Measurements from ENCODE around the gene COA8. TPM values are rescaled to one million over a fixed set of nuclear protein-coding genes. Genes with fewer than 3 reads are reported as not detected.

COA8 gene
- total RNA-seq, 1 donor from 2014 or later: 33.7 TPM

DNA sequence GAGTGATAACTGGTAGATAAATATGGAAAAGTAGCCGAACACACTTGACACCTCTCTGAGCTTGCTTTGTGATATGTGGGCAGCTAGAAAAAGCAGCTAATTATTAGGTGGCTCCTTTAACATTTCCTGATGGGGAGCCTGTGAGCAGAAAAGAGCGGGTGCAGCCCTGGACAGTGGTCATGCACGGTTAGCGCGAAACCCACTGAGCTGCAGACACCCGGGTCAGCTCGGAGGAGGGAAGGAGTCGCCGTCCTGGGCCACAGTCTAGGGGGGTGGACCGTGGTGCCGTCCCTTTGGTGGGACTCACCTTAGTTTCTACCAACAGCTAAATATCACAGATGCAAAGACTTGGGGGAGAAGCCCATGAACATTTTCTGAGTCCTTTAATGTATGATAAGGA is 6.6 kb downstream of the COA8 start:
- peak overlapping the region; percentile 53 for H3K4me3 Mint-ChIP-seq
- H3K4me1 Mint-ChIP-seq: peaks cover 23% of the 10 kb centered on the region
- H3K36me3 Mint-ChIP-seq (ENCODE audit: low read depth): peaks cover 2% of the 10 kb centered on the region
- H3K27ac Mint-ChIP-seq (ENCODE audit: unreplicated experiment): peak overlapping the region; percentile 92
- H3K27me3 Mint-ChIP-seq (ENCODE audit: low read depth): no peaks in the 10 kb centered on the region
- H3K9me3 Mint-ChIP-seq: no peaks in the 10 kb centered on the region
- no peak for DNase-seq (ENCODE audit: low read depth, low spot score)
- no peak for TF ChIP-seq CTCF (conservative IDR thresholded peaks at IDR 0.05)

- H3K27ac Mint-ChIP-seq (ENCODE audit: unreplicated experiment): no peak overlapping the region
- peaks cover 5% of the 10 kb centered on the region for H3K36me3 Mint-ChIP-seq (ENCODE audit: low read depth)
- H3K27me3 Mint-ChIP-seq (ENCODE audit: low read depth): no peaks in the 10 kb centered on the region
- peaks cover 29% of the 10 kb centered on the region for H3K4me1 Mint-ChIP-seq
- no peak for TF ChIP-seq CTCF (conservative IDR thresholded peaks at IDR 0.05)
- DNase-seq (ENCODE audit: low read depth, low spot score): no peak
- H3K9me3 Mint-ChIP-seq: no peaks in the 10 kb centered on the region
- H3K4me3 Mint-ChIP-seq: no peak overlapping the region
Observed at GRCh38 chr14:103574104-103574503, 11.3 kb downstream of the COA8 start.

DNA sequence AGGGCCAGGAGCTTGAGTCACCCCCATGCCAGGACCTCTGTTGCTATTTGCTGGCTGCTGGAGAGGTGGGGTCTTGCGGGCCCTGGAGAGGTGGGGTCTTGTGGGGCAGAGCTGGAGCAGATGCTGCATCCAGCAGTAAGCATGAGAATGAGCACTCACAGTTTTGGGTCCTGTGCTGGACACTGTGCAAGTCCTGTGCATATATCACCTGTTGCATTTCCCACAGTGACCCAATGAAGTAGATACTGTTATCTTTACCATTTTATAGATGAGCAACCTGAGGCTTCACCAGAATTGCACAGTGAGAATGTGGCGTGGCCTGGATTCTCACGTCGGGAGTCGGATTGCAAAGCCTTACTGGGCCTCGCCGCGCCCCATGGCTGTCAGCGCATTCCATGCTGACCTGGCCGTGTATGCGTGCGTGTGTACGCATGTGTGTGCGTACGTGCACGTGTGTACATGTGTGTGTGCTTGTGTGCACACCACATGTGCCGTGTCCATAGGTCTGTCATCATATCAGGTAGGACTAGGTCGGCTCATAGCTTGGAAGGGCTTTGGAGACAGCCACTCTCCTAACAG is 12.0 kb downstream of the COA8 start:
- Mint-ChIP-seq H3K4me3 (no peak overlapping the region), H3K27ac (ENCODE audit: unreplicated experiment) (no peak overlapping the region), H3K4me1 (peaks cover 24% of the 10 kb centered on the region), H3K27me3 (ENCODE audit: low read depth) (no peaks in the 10 kb centered on the region), H3K36me3 (ENCODE audit: low read depth) (peaks cover 5% of the 10 kb centered on the region), H3K9me3 (no peaks in the 10 kb centered on the region)
- no peak for TF ChIP-seq CTCF (conservative IDR thresholded peaks at IDR 0.05)
- no peak for DNase-seq (ENCODE audit: low read depth, low spot score)

DNA sequence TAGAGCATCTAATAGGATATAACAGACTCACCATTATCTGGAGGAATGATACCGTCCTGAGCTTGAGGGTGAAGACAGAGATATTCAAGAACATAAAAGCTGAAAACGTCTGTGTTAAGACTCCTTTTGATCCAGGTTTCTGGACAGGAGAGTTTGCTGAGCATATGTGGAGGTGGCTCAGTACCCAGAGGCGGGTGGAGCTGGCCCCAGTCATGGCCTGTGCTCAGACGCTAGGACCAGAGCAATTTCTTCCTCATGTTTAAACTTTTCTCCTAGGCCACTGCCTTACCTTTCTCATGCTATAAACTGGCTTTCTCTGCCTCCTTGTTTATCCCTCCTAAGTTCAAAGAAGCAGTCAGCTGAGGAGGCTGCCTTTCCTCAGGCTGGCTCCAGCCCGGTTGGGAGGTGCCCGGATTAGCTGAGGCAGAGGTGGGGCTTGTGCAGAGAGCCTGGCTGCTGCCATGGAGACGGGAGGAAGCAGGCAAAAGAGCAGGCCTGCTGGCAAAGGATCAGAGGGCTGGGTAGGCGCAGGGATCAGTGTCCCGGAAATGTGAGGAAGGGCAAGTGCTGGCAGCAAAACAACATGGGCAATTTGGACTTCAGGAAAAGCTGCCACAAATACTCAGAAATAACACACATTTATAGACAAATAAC is 13.7 kb downstream of the COA8 start:
- H3K27me3 Mint-ChIP-seq (ENCODE audit: low read depth): no peaks in the 10 kb centered on the region
- H3K9me3 Mint-ChIP-seq: no peaks in the 10 kb centered on the region
- H3K4me1 Mint-ChIP-seq: peaks cover 24% of the 10 kb centered on the region
- H3K27ac Mint-ChIP-seq (ENCODE audit: unreplicated experiment): peak overlapping the region; percentile 59
- TF ChIP-seq CTCF (conservative IDR thresholded peaks at IDR 0.05): no peak
- no peak overlapping the region for H3K4me3 Mint-ChIP-seq
- DNase-seq (ENCODE audit: low read depth, low spot score): peak; percentile 58
- peaks cover 5% of the 10 kb centered on the region for H3K36me3 Mint-ChIP-seq (ENCODE audit: low read depth)

DNA sequence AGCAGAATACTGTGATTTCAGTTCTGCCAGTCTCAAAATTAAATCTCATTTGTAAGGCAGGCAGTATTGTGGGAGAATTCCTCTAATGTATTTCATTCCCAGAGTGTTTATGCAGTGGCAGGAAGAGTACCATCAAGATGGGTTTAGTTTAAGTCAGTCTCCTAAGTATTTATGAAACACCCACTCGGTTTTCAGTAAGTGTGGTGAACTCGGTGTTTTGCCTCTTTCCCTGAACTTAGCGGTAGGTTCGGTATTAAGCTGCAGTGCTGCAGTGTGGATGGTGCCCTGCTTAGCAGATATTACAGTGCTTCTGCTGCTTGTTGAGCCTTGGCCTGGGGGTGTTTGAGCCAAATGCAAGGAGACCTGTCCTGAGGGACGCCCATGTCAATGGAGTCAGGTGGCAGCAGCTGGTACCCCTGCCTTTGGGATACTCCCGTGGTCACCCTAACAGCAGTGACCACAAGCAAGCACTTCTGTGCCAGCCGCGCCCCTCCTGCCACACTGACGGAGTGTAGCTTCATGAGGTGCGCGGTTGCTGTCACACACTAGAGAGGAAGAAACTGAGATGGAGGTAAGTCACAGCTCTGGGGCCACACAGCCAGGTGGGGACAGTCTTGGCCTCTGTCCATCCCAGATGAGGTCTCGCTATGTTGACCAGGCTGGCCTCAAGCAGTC is 15.8 kb downstream of the COA8 start:
- H3K4me3 Mint-ChIP-seq: no peak overlapping the region

More for the DNA sequence above, 15.8 kb downstream of the COA8 start:
- Mint-ChIP-seq H3K9me3 (no peaks in the 10 kb centered on the region), H3K27ac (ENCODE audit: unreplicated experiment) (peak overlapping the region; percentile 62), H3K27me3 (ENCODE audit: low read depth) (no peaks in the 10 kb centered on the region), H3K4me1 (peaks cover 20% of the 10 kb centered on the region), H3K36me3 (ENCODE audit: low read depth) (peaks cover 7% of the 10 kb centered on the region)
- DNase-seq (ENCODE audit: low read depth, low spot score): no peak
- no peak for TF ChIP-seq CTCF (conservative IDR thresholded peaks at IDR 0.05)
